ENCODE results near the gene CALR.

CALR gene

GRCh38 chr19:12922959-12923358 is 15.4 kb upstream of the CALR start:
- TF ChIP-seq, protein P1, sequence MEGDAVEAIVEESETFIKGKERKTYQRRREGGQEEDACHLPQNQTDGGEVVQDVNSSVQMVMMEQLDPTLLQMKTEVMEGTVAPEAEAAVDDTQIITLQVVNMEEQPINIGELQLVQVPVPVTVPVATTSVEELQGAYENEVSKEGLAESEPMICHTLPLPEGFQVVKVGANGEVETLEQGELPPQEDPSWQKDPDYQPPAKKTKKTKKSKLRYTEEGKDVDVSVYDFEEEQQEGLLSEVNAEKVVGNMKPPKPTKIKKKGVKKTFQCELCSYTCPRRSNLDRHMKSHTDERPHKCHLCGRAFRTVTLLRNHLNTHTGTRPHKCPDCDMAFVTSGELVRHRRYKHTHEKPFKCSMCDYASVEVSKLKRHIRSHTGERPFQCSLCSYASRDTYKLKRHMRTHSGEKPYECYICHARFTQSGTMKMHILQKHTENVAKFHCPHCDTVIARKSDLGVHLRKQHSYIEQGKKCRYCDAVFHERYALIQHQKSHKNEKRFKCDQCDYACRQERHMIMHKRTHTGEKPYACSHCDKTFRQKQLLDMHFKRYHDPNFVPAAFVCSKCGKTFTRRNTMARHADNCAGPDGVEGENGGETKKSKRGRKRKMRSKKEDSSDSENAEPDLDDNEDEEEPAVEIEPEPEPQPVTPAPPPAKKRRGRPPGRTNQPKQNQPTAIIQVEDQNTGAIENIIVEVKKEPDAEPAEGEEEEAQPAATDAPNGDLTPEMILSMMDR (IDR thresholded peaks at IDR 0.05; ENCODE audit: low read depth, low read length): no peak
- DNase-seq (ENCODE audit: extremely low read depth, low read depth): no peak

DNA sequence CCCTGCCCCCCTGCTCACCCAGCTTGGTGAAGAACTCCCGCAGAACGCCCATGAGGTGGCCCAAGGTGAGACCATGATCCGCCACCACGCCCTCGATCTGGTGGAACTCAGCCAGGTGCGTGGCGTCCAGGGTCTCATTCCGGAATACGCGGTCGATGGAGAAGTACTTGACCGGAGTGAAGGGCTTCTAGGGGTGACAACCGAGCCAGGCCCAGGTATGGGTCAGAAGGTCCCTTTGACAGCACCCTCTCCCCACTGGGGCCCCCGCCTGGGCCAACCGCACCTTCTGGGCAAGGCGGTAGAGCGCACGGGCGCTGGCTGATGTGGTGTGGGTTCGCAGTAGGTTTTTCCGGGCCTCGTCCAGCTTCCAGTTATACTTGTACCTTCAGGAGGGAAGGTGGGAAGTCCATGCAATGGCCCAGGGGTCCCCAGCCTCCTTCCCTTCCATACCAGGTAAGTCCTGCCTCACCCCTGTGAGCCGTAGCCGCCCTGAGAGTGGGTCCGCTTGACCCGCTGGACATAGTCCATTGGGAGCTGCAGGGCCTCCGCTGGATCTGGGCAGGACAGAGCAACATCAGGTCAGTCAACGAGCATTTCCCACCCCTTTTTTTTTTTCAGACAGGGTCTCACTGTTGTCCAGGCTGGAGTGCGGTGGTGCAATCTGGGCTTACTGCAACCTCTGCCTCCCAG is 13.6 kb upstream of the CALR start:
- TF ChIP-seq, protein P1 (IDR thresholded peaks at IDR 0.05; ENCODE audit: low read depth, low read length): no peak
- no peak for DNase-seq (ENCODE audit: extremely low read depth, low read depth)

DNA sequence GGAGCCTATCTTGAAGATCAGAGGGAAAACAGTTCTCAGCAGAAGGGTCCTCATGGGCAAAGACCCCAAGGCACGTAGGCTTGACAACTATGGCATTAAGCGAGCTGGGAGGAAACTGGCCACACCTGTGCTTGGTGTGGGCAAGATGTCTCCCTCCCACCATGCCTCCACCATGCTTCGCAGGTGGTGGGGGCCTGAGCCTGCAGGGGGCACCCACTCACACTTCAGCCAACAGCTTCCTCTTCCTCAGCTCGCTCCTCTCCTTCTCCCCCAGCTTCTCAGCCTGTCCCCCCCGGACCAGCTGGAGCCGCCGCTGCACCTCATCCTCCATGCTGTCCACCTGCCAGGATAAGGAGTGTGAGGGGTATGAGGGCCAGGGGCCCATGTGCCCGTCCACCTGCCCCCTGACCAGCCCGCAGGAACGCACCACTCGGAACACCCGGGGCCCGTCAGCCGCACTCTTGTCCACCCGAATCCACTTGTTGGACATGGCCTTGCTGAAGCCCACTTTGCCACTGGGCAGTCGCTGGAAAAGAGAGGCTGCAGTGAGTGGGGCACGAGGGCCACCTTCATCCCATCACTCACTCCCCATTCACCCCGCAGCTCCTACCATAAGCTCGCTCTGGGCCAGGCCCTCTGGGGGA is 8.3 kb upstream of the CALR start:
- DNase-seq (ENCODE audit: extremely low read depth, low read depth): no peak
- TF ChIP-seq, protein P1 (IDR thresholded peaks at IDR 0.05; ENCODE audit: low read depth, low read length): no peak

DNA sequence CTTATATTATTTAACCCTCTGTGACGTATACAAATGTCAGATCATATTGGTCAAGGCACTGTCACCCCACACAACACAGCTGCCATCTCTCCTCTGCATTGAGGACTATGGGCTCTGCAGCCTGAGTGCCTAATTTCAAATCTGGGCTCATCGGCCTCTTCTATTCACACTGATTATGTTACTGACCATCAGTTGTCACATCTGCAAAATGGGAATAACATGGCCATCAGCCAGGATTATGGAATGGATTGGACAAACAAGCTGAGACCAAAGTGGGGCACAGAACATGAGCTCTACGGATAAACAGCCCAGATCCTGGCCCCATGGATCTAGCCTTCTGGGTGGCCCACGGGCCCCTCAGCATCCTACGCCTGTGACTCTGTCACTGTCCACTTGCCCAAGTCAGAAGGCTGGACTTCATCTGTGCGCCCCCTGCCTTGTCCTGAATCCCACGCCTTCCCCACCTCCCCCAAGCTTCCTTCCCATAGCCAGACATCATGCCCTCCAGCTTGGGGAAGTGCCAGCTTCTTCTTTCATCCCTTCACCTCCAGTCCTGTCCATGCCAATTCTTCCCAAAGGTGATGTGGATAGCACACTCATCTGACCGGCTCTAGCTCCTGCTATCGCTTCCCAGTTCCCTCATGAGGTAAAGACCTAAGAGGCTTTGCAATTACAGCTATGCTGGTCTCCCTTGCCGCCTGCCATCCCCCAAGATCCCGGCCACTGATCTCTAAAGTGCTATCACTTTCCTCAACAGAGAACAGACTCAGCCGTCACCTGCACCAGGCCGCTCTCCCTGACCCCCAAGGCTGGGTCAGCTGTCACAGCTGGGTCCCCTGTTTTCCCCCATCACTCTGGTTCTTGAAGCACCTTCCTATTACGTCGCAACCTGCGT is 5.8 kb upstream of the CALR start:
- TF ChIP-seq, protein P1 (IDR thresholded peaks at IDR 0.05; ENCODE audit: low read depth, low read length): no peak
- no peak for DNase-seq (ENCODE audit: extremely low read depth, low read depth)

DNA sequence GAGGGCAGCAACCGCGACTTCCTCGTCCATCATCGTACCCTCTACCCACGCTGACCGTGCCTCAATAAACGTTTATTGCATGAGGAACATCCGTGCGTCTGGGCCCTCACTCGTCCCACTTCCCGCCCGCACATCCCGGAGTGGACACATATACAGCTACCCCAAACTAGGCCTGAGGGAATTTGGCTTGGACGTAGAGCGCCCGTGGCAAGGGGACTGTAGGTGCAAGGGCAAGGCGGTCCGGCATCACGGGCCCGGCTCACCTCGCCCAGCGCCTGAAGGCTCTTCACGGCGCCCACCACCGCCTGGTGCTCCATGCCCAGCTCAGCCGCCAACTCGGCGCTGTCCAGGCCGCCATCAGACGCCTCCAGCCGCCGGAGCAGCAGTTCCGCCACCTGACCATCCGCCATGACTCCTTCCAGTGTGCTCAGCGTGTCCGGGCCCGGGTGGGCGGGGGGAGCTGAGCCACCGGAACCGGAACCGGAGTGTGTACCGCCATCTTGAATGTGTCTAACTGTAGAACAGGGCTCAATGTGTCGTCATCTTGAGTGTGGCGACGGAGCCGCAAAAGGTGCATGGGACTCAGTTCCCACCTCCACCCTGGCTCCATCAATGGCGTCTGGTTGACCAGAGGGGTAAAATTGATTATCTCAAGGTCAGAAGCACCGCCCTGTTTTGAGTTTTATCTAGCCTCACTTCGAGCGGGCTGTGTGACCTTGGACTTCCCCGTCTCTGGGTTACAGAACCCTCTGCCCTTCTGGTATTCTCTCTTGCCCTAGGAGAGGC is 4.9 kb upstream of the CALR start, which contains the start of gene FARSA:
Gene FARSA (minus strand): TSS at position 425 of the 786 bp plus-strand sequence. CDS start 15 bp downstream, at position 410.
- peak; percentile 70 for DNase-seq (ENCODE audit: extremely low read depth, low read depth)
- TF ChIP-seq, protein P1 (IDR thresholded peaks at IDR 0.05; ENCODE audit: low read depth, low read length): no peak

GRCh38 chr19:12935071-12935470 is 3.3 kb upstream of the CALR start:
- no peak for DNase-seq (ENCODE audit: extremely low read depth, low read depth)
- TF ChIP-seq, protein P1 (IDR thresholded peaks at IDR 0.05; ENCODE audit: low read depth, low read length): no peak
